GM23248 (cell line): ENCODE measurements around the gene TRIM14.

ENCODE experiments used
- EZH2 ChIP-seq: fragments of 200-600 bp; sonication (generic); IDR thresholded peaks from 2 replicates; pipeline ENCODE4 v1.6.1; 2018; ENCODE audit warnings: antibody characterized with exemption, mild to moderate bottlenecking; ENCODE audit not compliant: insufficient read depth, poor library complexity, severe bottlenecking
- EZH2phosphoT487 ChIP-seq: fragments of 200-600 bp; sonication (generic); IDR thresholded peaks from 2 replicates; pipeline ENCODE4 v1.6.1; 2018; ENCODE audit warnings: antibody characterized with exemption, moderate library complexity, mild to moderate bottlenecking, low read depth; ENCODE audit not compliant: insufficient read depth

- TF ChIP-seq EZH2 (no peak), EZH2phosphoT487 (no peak)
Observed at GRCh38 chr9:98080780-98081179, 38.2 kb downstream of the TRIM14 start.
